Activated CD8-positive, alpha-beta memory T cell treated with anti-CD3 and anti-CD28 coated beads for 1 hour (primary cell): ENCODE results near the gene LPCAT3.
"Not testable (repeated sequence)": the region's sequence is repeated elsewhere in the genome, so short reads cannot be mapped to it uniquely, and the experiment has no call there.

Experiments used
- DNase-seq, 2 donors: peaks; one replicate each; pipeline ENCODE4 v3.0.0-alpha.2; 2020; ENCODE audit warnings: low read depth in 1 of 2; ENCODE audit errors: extremely low read depth in 1 of 2

The LPCAT3 gene

DNA sequence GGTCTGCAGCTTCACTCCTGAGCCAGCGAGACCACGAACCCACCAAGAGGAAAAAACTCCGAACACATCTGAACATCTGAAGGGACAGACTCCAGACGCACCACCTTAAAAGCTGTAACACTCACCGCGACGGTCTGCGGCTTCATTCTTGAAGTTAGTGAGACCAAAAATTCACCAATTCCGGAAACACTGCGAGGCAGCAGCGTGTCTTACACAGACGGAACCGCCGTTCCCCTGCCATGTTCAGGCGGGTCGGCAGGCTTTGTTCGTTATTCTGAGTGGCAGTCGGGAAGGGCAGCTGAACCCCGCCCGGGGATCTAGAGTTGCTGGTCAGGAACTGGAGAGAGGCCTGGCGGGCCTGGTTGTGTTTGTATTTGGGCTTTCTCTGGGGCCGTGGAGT lies 20.3 kb upstream of the LPCAT3 start:
- DNase-seq = no peak

DNA sequence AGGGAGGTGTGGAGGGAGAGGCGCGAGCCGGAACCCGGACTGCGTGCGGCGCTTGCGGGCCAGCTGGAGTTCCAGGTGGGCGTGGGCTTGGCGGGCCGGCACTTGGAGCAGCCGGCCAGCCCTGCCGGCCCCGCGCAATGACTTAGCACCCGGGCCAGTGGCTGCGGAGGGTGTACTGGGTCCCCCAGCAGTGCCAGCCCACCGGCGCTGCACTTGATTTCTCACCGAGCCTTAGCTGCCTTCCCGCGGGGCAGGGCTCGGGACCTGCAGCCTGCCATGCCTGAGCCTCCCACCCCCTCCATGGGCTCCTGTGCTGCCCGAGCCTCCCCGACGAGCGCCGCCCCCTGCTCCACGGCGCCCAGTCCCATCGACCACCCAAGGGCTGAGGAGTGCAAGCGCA lies 19.1 kb upstream of the LPCAT3 start:
- not testable (repeated sequence) for DNase-seq

DNA sequence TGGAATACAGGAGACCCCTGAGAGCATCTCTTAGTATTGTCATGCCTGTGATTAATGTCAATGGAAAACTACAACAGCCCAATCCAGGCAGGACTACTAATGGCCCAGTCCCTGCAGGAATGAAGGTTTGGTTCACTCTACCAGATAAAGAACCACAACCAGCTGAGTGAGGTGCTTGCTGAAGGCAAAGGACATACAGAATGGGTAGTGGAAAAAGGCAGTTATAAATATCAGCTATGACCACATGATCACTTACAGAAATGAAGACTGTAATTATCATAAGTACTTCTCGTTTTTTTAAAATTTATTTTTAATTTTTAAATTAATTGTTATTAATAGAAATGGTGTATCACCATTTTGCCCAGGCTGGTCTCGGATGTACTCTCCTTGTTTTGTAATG lies 17.2 kb upstream of the LPCAT3 start:
- no peak for DNase-seq

DNA sequence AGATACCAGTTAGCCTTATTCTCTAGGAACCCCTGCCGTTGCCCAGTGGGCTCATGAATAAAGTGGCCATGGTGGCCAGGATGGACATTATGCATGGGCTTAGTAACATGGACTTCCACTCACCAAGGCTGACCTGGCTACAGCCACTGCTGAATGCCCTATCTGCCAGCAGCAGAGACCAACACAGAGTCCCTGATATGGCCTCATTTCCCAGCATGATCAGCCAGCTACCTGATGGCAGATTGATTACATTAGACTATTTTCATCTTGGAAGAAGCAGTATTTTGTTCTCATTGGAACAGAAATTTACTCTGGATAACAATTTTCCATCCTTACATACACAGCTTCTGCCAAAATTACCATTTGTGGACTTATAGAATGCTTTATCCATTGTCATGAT lies 16.2 kb upstream of the LPCAT3 start:
- DNase-seq = no peak

DNA sequence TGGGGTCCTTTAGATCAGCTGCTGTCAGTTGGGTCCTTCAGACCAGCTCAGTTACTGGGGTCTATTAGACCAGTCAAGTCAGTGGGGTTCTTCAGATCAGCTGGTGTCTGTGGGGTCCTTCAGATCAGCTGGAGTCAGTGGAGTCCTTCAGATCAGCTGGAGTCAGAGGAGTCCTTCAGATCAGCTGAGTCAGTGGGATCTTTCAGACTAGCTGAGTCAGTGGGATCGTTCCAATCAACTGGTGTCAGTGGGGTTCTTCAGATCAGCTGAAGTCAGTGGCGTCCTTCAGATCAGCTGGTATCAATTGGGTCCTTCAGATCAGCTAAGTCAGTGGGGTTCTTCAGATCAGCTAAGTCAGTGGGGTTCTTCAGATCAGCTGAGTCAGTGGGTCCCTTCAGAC lies 14.7 kb upstream of the LPCAT3 start:
- DNase-seq = no peak

DNA sequence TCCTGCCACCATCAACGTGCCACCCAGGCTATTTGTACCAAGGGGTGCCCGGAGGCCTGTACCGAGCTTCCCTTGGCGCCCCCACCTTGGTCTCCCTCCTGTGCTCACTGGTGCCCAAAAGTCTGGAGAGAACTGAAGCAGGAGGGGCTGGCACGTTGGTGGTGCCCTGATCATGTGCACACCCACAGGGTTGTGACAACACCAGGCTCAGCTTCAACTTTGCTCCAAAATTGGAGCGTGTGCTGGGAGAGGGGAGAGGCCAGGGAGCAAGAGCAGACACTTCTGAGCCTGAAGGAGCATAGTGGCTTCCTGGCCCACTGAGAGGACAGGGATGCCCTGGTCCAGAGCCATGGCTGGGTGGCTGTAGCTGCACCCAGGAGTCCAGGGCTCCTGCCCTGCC lies 13.0 kb upstream of the LPCAT3 start:
- DNase-seq = no peak

DNA sequence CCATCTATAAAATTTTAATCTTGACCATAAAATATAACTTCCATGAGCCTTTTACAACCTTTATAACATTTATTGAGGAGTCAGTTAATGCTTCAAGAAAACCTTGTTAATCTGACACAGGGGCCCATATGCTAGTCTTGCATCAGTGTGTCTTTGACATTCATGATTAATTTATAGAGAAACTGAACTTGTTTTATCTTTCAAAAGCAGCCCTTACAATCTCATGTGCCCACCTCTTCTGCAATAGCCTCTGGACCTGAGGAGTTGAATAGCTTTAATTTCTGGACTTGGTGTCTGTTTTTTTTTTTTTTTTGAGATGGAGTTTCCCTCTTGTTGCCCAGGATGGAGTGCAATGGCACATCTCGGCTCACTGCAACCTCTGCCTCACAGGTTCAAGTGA lies 8.6 kb upstream of the LPCAT3 start:
- no peak for DNase-seq

DNA sequence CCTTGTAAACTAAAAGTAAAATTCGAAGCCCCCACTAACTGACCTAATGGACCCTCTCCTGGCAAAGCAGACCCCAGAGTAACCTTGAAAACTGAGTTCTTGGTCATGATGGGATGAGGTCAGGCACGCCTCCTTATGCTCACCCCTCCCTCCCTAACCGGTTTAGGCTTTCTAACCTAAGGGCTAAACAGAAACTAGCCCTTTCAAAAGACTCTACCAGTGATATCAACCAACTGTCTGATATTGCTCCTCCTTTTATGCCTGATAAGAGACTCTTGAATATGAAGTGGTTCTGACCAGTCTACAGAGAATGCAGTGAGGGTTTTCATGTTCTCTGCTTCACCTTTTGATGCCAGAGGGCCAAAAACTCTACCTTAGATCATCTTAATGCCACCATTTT lies 4.8 kb upstream of the LPCAT3 start:
- no peak for DNase-seq

DNA sequence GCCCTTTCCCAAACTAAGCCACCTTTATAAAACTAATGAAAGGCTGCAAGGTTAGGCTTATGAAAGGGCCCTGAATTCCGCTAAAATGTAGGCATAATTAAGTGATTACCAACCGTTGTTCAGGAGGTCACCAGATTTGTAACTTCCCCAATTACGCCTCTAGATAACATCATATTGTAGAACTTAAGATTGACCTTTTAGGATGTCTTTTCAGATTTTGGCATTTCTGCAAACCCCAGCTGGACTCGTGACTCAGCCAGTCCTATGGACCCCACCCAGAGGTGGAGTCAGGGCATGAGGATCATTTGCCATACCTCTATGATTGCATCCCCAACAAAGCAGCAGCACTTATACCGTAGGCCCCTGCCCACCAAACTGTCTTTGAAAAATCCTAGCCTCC lies 3.7 kb upstream of the LPCAT3 start:
- no peak for DNase-seq

DNA sequence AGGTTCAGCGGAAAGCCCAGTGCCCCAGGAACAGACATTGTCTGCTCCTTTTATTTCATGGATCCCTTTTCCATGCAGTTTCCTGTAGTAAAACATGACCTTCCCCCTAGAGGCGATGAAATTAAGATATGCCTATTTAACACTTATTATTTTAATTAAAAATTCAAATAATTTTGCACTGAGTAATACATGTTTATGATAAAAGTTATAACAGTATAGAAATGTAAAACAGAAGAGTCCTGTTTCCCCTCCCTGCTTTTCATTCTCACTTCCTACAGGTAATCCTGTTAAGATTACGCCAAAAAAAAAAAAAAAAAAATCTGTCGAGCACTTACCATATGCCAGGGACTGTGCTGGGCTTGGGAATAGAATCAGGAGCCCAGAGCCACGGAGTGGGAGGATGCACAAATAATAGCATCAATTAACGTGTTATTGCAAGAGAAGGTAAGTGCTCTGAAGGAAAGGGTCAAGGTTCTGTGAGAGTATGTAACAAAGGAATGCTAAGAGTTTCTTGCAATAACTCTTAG lies 830 bp upstream of the LPCAT3 start:
- DNase-seq = no peak

DNA sequence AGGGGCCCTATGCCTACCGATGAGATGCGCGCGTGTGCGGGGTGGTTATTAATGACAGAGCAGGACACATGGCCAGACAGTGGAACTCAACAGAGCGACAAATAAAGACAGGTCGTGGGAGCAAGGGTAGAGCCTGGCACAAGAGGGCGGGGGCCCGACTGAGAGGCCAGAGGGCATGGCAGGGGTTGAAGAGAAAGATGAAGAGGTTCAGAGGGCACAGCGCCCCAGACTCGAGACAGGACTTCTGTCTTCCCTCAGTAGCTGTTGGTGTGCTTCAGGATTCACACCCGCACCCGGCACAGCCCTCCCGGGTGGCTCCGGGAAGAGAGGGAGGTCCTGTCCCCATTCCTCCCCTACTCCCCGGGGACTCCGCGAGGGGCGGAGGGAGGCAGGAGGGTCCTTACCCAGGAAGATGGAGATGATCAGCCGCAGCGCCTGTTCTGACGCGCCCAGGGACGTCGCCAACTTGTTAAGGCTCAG lies 366 bp downstream of the LPCAT3 start:
- no peak for DNase-seq

DNA sequence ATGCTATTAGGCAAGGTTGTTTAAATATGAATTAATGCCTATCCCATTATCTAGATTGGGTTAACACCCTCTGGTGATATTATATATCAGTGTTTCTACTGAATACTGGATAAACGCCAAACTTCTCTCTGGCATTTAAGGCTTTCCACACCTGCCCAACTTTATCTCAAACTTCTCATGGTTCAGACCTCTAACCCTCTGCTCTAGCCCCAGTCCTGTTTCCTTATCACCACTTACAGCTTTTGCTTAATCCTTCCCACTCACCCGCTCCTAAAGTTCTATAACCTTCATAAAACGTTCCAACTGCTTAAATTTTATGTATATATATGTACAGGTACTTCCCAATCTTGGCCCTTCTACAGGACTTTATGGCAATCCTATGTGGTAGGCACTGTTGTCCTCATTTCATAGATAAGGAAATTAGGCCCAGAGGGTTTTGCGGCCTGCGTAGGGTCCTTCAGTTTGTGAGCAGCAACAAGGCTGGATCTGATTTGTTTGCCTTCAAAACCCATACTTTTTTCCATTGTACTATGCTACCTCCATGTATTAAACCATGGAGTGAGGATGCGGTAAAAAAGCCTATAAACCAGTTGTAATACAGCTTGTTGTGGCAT lies 1.2 kb downstream of the LPCAT3 start:
- DNase-seq = no peak

DNA sequence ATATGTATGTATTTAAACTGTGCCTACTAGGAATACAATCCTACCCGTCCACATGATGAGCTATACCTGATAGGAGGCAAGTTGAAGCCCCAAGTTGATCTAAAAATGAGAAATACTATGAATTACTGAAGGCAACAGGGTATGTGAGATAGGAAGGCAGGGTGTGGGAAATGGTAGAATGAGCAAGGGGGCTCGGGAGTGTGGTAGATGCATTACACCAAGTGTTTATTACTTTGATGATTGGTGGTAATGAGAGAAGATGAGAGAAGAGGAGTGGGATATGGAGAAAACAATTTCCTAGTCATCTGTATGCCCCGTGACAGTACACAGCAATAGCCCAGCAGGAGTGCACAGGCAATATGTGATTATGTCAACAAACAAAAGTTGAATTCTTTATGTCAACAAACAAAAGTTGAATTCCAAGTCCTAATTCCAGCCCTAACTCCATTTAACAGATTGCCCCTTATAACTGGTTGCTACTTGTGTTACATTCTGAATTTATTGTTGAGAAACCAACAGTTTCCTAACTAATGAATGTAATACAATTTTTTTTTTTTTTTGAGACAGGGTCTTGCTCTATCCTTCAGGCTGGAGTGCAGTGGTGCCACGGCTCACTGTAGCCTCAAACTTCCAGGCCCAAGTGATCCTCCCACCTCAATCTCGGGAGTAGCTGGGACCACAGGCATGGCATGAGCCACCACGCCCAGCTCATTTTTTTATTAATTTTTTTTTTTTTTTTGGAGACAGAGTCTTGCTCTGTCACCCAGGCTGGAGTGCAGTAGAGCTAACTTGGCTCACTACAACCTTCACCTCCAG lies 2.5 kb downstream of the LPCAT3 start:
- no peak for DNase-seq

DNA sequence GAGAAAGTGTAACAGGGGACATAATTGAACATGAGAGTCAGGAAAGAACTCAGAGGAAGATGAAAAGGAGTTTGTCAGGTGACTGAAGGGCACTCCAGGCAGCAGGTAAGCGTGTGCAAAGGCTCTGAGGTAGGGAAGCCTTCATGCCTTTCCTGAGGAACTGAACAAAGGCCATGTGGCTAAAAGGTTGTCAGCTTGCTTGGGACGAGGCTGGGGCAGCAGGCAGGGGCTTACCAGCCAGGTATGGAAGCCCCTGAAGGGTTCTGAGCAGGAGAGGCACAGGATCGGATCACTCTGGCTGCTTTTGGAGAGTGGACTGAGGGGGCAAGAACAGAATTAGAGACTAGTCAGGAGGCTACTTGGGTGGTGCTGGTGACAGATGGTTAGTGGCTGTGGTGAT lies 5.2 kb downstream of the LPCAT3 start:
- no peak for DNase-seq

DNA sequence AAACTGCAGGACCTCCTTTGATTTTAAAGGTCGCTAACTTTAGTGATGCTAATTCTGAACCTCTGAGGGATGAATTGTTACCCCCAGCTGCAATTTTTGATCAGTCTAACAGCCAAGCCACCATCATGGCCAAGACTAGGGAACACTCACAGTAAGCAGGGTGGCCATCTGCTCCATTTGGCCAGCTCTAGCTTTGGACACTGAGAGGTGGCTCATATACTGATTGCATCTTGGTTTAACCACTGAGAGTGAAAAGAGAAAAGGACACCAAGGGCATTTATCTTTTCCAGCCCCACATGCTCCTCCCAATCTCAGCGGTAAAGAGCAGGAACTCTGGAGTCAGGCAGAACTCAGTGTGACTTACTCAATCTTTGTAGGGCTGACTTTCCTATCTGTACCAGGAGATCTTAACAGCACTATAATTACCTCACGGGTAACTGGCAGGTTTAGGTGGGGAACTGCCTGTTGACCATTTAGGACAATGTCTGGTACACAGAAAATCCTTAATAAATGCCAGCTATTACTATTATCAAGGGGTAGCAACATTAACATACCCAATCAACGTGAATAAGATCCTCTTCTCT lies 6.2 kb downstream of the LPCAT3 start:
- no peak for DNase-seq

DNA sequence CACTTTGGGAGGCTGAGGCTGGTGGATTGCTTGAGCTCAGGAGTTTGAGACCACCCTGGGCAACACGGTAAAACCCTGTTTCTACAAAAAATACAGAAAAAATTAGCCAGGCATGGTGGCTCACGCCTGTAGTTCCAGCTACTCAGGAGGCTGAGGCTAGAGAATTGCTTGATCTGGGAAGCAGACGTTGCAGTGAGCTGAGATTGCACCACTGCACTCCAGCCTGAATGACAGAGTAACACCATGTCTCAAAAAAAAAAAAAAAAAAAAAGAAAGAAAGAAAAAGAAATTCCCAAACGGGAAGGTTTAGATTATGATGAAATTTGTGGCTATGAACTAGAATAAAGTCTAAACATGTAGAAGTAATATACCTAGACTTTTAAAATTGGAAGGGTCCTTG lies 6.9 kb downstream of the LPCAT3 start:
- not testable (repeated sequence) for DNase-seq

DNA sequence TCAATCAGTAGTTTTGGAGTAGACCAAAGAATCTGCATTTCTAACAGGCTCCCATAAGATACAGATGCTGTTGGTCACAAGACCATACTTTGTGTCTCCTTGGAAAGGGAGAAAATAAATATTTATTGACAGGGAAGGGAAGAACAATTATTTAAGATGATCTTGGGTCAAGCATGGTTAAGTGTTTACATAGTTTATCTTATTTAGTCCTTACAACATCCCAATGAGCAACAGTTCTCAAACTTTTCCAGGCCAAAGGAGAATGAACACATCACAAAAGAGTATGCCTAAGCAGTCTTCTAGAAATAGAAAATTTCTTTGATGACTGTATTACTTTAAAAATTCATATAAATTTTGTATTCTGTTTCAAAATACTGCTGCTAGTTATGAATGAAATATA lies 8.8 kb downstream of the LPCAT3 start:
- DNase-seq = no peak

DNA sequence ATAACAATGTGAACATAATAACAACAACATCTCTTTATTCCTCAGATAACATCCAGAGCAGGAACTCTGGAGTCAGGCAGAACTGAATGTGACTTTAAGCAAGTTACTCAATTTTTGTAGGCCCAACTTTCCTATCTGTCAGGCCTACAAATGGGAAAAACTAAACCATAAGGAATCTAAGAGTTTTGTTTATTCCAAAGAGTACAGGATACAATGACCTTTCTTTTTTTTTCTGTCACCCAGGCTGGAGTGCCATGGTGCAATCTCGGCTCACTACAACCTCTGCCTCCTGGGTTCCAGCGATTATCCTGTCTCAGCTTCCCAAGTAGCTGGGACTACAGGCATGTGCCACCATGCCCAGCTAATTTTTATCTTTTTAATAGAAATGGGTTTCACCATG lies 9.4 kb downstream of the LPCAT3 start:
- no peak for DNase-seq

DNA sequence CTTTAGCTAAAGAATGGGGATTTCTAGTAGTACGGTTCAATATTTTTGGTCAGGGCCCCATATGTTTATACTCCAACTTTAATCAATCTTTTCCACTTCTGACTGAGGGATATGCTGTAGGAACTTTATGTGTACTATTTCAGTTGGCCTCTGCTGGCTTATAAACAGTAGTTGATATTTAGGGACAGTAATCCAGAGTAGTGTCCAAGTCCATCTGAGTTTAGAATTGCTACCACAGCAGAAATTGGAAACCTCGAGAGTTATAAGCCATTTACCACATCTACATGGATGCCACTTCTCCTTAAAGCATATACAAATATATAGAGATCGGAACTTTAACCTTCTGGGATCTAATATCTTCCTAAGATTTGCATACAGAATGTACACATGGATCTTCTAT lies 11.6 kb downstream of the LPCAT3 start:
- DNase-seq = no peak

DNA sequence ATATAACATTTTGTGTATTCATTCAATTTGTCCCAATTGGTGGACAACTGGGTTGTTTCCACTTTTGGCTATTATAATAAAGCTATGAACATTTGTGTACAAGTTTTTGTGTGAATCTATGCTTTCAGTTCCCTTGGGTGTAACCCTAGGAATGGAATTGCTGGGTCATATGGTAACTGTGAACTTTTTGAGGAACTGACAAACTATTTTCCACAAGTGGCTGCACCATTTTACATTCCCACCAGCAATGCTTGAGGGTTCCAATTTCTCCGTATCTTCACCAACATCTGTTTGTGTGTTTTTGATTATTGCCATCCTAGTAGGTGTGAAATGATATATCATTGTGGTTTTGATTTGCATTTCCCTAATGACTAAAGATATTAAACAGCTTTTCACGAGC lies 13.0 kb downstream of the LPCAT3 start:
- DNase-seq = no peak

DNA sequence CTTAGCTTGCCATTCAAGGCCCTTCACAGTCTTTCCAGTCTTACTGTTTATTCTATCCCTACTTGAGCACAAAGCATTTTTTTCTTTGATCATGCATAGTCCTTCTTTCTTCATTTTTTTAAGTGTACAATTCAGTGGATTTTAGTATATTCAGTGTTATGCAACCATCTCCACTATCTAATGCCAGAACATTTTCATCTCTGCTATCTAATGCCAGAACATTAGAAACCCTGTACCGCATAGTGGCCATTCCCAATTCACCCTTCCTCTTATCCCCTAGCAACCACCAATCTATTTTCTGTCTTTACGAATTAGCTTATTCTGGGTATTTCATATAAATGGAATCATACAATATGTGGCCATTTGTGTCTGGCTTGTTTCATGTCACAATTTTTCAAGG lies 13.4 kb downstream of the LPCAT3 start:
- DNase-seq = no peak

DNA sequence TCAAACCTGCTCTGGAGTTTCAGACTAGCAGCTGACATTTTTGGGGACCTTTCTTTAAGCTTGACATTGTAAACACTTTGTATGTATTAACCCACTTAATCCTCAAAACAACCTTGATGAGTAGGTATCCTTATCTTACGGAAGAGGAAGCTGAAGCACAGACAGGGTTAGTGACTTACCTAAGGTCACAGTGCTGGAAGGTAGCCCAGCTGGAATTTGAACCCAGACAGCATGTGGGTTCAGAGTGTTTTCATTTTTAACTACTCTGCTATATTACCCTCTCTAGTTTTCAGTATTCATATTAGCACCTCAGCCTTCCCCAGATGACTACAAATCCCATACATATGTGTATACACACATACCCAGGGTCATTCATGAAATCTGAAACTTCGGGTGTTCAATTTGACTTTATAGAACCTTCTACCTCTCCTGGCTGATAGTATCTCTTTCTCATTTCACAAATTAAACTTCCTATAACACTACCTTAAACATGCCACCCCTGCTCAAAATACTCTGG lies 13.9 kb downstream of the LPCAT3 start:
- no peak for DNase-seq
